ENCODE measurements around the gene ODC1. TPM values are rescaled to one million over a fixed set of nuclear protein-coding genes. Genes with fewer than 3 reads are reported as not detected.
"Not testable (repeated sequence)": the region's sequence is repeated elsewhere in the genome, so short reads cannot be mapped to it uniquely, and the experiment has no call there.

Gene ODC1
- total RNA-seq (10 to 100 TPM; 49.2 to 57.1 TPM), polyA plus RNA-seq (10 to 100 TPM; 44.5 to 70.7 (median 60.9) TPM), total RNA-seq (106 to 1,003 (median 493) reads per million in 6 experiments)

DNA sequence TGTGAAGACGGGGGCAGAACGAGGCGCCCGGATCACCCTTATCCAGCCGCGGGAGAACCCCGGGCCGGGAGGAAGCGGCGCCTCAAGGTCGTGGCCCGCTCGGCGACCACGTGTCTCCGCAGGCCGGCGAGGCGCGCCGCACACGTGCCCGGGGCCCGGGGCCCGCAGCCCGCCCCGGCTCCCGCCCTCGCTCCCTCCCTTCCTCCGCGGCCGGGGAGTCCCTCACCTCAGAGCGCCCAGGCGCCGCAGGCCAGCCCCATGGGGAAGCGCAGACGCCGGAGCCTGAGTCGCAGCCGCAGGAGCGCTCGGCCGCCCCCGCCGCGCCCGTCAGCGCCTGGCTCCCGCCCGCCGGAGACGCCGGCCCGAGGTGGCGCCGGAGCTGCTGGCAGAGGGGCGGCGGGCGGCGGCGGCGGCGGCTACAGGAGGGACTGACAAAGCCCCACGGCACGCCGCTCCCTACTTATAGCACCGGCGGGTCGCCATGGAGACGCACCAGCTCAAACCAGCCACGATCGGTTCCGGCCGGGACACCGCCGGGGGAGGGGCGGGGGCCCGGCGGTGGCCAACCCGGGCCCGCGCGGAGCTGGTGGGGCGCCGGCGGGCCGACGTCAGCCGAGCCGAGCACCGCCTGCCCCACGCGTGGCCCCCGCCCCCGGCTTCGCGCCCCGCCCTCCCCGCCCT is at the start of gene ODC1:
TSS of gene ODC1 (minus strand) at position 433 of the 681 bp plus-strand sequence. CDS start 3,295 bp downstream, outside the sequence.
- POLR2A ChIA-PET: interaction anchor here (0.5 to 4.1 kb wide), 28 partner anchors 8 to 605 kb away, joined by 3 to 35 read pairs (median 4); partner anchors contain the start of genes HPCAL1, RRM2 and TAF1B
- H3K36me3 Mint-ChIP-seq: peaks cover 0 to 22% (median 11%) of the 10 kb centered on the region in 3 donors
- H3K9me3 Mint-ChIP-seq: no peaks in the 10 kb centered on the region
- peak within 1 kb of the TSS; percentile 72 to 95 (median 86) for H3K4me3 Mint-ChIP-seq
- peak within 1 kb of the TSS; percentile 82 to 95 (median 90) for H3K27ac Mint-ChIP-seq
- DNase-seq (peak; percentile 97 to 99 (median 98)), ATAC-seq (peak; percentile 83 to 84)
- peaks cover 17 to 43% (median 33%) of the 10 kb centered on the region in 4 donors for H3K4me1 Mint-ChIP-seq
- no peaks in the 10 kb centered on the region for H3K27me3 Mint-ChIP-seq

GRCh38 chr2:10497797-10498251 is 49.7 kb upstream of the ODC1 start:
- peak in 4 of 10 donors; percentile 12 to 40 (median 29) for DNase-seq
- H3K9me3 Mint-ChIP-seq: no peaks in the 10 kb centered on the region
- H3K27me3 Mint-ChIP-seq: peaks cover 5 to 22% (median 15%) of the 10 kb centered on the region in 5 donors
- peak in 1 of 2 donors; percentile 48 for ATAC-seq
- H3K36me3 Mint-ChIP-seq: no peaks in the 10 kb centered on the region
- peak overlapping the region in 6 of 10 donors; percentile 25 to 73 (median 55) for H3K27ac Mint-ChIP-seq
- peaks cover 3 to 37% (median 26%) of the 10 kb centered on the region in 4 donors for H3K4me1 Mint-ChIP-seq
- peak overlapping the region in 1 of 10 donors; percentile 11 for H3K4me3 Mint-ChIP-seq
- POLR2A ChIA-PET: interaction anchor here (0.9 kb wide), 1 partner anchor 50 kb away, joined by 4 read pairs; the partner anchor contains the start of gene ODC1

DNA sequence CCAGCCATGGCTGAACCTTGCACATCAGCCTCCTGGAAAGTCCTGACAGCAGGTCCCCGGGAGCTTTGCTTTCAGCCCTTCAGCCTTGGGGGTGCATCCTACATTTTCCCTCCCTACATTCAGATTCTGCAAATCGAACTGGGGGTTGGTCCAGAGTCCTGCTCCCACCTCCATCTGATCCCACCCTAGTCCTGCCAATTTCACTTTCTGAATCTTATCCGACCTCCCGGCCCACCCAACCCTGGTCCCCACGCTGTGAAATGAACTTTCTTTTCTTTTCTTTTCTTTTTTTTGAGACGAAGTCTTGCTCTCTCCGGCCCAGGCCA is 47.8 kb upstream of the ODC1 start:
- peaks cover 0 to 12% (median 6%) of the 10 kb centered on the region in 9 donors for H3K9me3 Mint-ChIP-seq
- H3K27me3 Mint-ChIP-seq: peaks cover 2 to 13% (median 9%) of the 10 kb centered on the region in 5 donors
- H3K4me3 Mint-ChIP-seq: no peak overlapping the region
- H3K27ac Mint-ChIP-seq: peak overlapping the region in 7 of 10 donors; percentile 30 to 87 (median 68)
- no peak for DNase-seq
- POLR2A ChIA-PET: no interaction called here
- H3K36me3 Mint-ChIP-seq: peaks cover 0 to 7% (median 3%) of the 10 kb centered on the region in 3 donors
- no peak for ATAC-seq
- peaks cover 1 to 36% (median 26%) of the 10 kb centered on the region in 4 donors for H3K4me1 Mint-ChIP-seq

GRCh38 chr2:10495311-10495987 is 47.3 kb upstream of the ODC1 start:
- POLR2A ChIA-PET: interaction anchor here (0.8 to 3.6 kb wide), 2 partner anchors 9 to 46 kb away, joined by 4 to 26 read pairs; partner anchors contain the start of gene ODC1
- Mint-ChIP-seq H3K4me1 (peaks cover 1 to 36% (median 26%) of the 10 kb centered on the region in 4 donors), H3K27me3 (peaks cover 2 to 13% (median 9%) of the 10 kb centered on the region in 5 donors), H3K9me3 (peaks cover 0 to 14% (median 6%) of the 10 kb centered on the region in 9 donors), H3K36me3 (peaks cover 0 to 9% (median 3%) of the 10 kb centered on the region in 3 donors), H3K27ac (peak overlapping the region; percentile 26 to 94 (median 76)), H3K4me3 (peak overlapping the region in 4 of 10 donors; percentile 18 to 42 (median 34))
- ATAC-seq: no peak
- DNase-seq: peak in 2 of 10 donors; percentile 3 to 9

DNA sequence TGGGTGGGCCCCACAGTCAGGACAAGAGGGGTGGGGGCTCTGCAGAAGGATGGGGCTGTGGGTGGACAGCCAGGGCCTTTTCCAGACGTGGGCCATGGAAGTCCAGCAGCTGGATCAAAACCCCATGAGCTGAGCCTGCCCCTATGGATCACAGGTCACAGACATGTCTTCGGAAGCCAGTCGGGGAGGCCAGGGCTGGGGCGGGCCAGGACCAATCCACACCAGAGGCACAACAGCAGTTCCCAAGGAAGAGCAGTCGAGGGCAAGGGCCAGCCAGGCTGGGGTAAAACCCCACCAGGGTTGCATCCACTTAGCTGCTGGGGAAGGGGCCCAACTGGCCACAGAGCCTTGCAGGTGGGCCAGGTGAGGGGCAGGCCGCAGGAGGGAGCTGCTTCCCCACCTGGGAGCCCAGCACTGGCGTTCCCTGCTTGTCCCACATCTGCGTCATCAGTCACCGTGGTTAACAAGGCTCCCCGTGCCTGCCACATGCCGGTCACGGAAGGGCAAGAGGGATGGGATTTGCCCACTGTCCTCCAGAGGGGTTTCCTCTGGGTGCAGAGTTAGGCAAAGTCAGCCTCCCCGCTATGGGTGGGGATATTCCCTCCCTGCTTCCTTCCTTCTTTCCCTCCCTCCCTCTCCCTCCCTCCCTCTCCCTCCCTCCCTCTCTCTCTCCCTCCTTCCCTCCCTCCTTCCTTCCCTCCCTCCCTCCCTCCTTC is 46.4 kb upstream of the ODC1 start:
- peak in 1 of 10 donors; percentile 14 for DNase-seq
- peaks cover 0 to 9% (median 3%) of the 10 kb centered on the region in 3 donors for H3K36me3 Mint-ChIP-seq
- ATAC-seq: no peak
- H3K4me3 Mint-ChIP-seq: peak overlapping the region in 4 of 10 donors; percentile 32 to 68 (median 40)
- POLR2A ChIA-PET: interaction anchor here (0.8 to 3.6 kb wide), 3 partner anchors 10 to 53 kb away, joined by 4 to 26 read pairs (median 5); partner anchors contain the start of gene ODC1
- H3K27me3 Mint-ChIP-seq: peaks cover 4 to 13% (median 9%) of the 10 kb centered on the region in 5 donors
- H3K27ac Mint-ChIP-seq: peak overlapping the region in 5 of 10 donors; percentile 48 to 94 (median 82)
- H3K9me3 Mint-ChIP-seq: peaks cover 0 to 14% (median 6%) of the 10 kb centered on the region in 9 donors
- H3K4me1 Mint-ChIP-seq: peaks cover 1 to 36% (median 26%) of the 10 kb centered on the region in 4 donors

DNA sequence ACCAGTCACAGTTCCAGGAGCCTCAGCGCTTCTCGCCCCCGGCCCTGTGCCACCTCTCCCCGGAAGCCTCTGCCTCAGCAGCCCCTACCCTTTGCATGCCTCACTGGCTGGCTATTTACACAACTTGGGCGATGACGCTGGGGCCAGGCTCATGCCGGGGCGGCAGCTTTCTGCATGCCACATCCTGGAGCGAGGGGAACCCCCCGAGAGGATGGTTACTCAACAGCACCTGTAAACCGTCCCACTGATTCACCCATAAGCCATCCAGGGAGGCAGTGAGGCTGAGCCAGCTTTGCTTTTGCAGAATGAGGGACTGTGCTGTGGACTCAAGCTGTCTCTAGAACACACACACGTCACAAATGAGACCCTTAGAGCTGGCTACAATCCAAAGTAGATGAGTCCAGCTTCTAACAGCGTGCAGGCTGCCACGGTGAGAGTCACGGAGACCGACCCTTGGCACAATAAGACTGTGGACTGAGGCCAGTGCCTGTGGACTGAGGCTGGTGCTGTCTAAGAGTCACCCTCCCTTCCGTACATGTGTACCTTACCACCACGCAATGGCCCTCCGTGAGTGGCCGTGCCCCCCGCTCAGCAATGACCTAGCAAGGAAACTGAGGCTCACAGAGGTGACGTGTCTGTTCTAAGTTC is 45.6 kb upstream of the ODC1 start:
- ATAC-seq (peak; percentile 96 to 98), DNase-seq (peak; percentile 31 to 91 (median 66))
- peaks cover 4 to 12% (median 9%) of the 10 kb centered on the region in 5 donors for H3K27me3 Mint-ChIP-seq
- POLR2A ChIA-PET: interaction anchor here (0.9 to 3.6 kb wide), 4 partner anchors 10 to 53 kb away, joined by 3 to 26 read pairs (median 4); partner anchors contain the start of gene ODC1
- H3K4me1 Mint-ChIP-seq: peaks cover 1 to 36% (median 26%) of the 10 kb centered on the region in 4 donors
- H3K4me3 Mint-ChIP-seq: peak overlapping the region in 7 of 10 donors; percentile 14 to 68 (median 26)
- peaks cover 0 to 14% (median 6%) of the 10 kb centered on the region in 9 donors for H3K9me3 Mint-ChIP-seq
- peak overlapping the region in 9 of 10 donors; percentile 48 to 92 (median 82) for H3K27ac Mint-ChIP-seq
- H3K36me3 Mint-ChIP-seq: peaks cover 0 to 9% (median 3%) of the 10 kb centered on the region in 3 donors

DNA sequence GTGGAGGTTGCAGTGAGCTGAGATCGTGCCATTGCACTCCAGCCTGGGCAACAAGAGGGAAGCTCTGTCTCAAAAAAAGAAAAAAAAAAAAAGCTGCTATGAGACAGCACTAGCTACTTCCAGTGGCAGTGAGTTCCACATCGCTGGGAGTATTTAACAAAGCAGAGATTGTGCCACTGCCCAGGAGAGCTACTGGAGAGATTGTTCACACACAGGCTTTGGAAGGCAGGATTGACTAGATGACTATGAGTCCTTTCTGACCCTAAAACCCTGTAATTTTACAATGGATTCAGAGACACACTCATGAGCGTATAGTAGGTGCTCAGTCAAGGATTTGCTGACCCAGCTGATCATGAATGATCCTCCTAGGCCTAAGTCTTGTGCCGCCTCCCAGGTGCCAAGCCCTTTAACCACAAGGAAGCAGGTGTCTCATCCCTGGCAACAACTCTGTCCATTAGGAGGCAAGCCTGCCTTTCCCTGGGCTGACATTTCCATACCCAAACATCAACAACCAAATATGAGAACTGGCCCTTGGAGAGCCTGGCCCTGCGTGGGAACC is 45.0 kb upstream of the ODC1 start:
- H3K9me3 Mint-ChIP-seq: peaks cover 0 to 14% (median 6%) of the 10 kb centered on the region in 9 donors
- H3K27ac Mint-ChIP-seq: peak overlapping the region in 9 of 10 donors; percentile 48 to 92 (median 82)
- DNase-seq: peak in 1 of 10 donors; percentile 6
- peak overlapping the region in 3 of 10 donors; percentile 18 to 68 (median 36) for H3K4me3 Mint-ChIP-seq
- H3K27me3 Mint-ChIP-seq: peaks cover 4 to 13% (median 13%) of the 10 kb centered on the region in 5 donors
- POLR2A ChIA-PET: interaction anchor here (0.9 to 3.6 kb wide), 4 partner anchors 9 to 54 kb away, joined by 3 to 26 read pairs (median 4); partner anchors contain the start of gene ODC1
- H3K4me1 Mint-ChIP-seq: peaks cover under 1 to 33% (median 25%) of the 10 kb centered on the region in 4 donors
- peak in 1 of 2 donors; percentile 3 for ATAC-seq
- H3K36me3 Mint-ChIP-seq: peaks cover 0 to 9% (median 3%) of the 10 kb centered on the region in 3 donors

DNA sequence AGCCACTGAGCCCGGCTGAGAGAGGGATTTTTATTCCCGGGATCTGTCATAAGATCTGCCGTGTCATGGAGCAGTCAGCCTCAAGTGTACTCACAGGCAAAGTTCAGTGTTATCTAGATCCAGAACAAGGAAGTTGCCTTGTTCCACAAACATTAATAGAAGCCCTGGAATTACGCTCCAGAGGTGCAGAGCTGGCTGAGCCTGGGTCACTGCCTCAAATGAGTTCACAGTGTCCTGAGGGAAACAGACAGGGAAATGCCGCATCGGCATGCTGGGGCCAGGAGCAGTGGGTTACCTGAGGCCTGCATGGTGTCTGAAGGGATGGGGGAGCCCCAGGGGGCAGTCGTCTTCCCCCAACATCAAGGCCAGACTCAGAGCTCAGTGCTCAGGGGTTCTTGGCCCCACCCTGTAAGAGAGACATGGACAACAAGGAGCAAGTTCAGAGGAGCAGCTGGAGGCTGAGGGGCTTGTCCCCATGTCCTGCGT is 42.7 kb upstream of the ODC1 start:
- H3K4me1 Mint-ChIP-seq: peaks cover 0 to 24% (median 17%) of the 10 kb centered on the region in 4 donors
- H3K4me3 Mint-ChIP-seq: no peak overlapping the region
- POLR2A ChIA-PET: no interaction called here
- H3K27ac Mint-ChIP-seq: peak overlapping the region in 2 of 10 donors; percentile 53 to 55
- H3K27me3 Mint-ChIP-seq: peaks cover 2 to 8% (median 4%) of the 10 kb centered on the region in 5 donors
- DNase-seq (peak in 1 of 10 donors; percentile 10), ATAC-seq (no peak)
- peaks cover 0 to 9% (median 3%) of the 10 kb centered on the region in 3 donors for H3K36me3 Mint-ChIP-seq
- H3K9me3 Mint-ChIP-seq: peaks cover 0 to 14% (median 6%) of the 10 kb centered on the region in 9 donors

GRCh38 chr2:10489842-10490555 is 41.9 kb upstream of the ODC1 start:
- Mint-ChIP-seq H3K9me3 (peaks cover 0 to 14% (median 6%) of the 10 kb centered on the region in 9 donors), H3K36me3 (peaks cover 0 to 9% (median 3%) of the 10 kb centered on the region in 3 donors), H3K4me1 (peaks cover 0 to 15% (median 11%) of the 10 kb centered on the region in 4 donors), H3K27ac (peak overlapping the region in 5 of 10 donors; percentile 37 to 82 (median 58)), H3K4me3 (no peak overlapping the region), H3K27me3 (peaks cover 1 to 8% (median 4%) of the 10 kb centered on the region in 5 donors)
- POLR2A ChIA-PET: no interaction called here
- ATAC-seq (no peak), DNase-seq (no peak)

- H3K4me1 Mint-ChIP-seq, POLR2A ChIA-PET, ATAC-seq, H3K4me3 Mint-ChIP-seq, H3K36me3 Mint-ChIP-seq, H3K27me3 Mint-ChIP-seq: not testable (repeated sequence)
- peak overlapping the region in 3 of 10 donors; percentile 4 to 83 (median 67) for H3K27ac Mint-ChIP-seq
- DNase-seq: peak in 1 of 10 donors; percentile 7
- H3K9me3 Mint-ChIP-seq: peaks cover 0 to 14% (median 6%) of the 10 kb centered on the region in 9 donors
These were observed 40.0 kb upstream of the ODC1 start for GRCh38 chr2:10488142-10488541.

All from naive thymus-derived CD8-positive, alpha-beta T cell (primary cell).